KBM-7 (cell line): Measurements from ENCODE around the gene KCNK10.

Experiments
- DNase-seq: peaks from one replicate; pipeline ENCODE4 v3.0.0-alpha.2; 2015
- in situ Hi-C: fragments of 300-500 bp; cut with MboI; formaldehyde crosslinking; loops from 2 replicates; pipeline ENCODE4 v1.14.3; 2020; ENCODE audit warnings: low sequenced_read_pairs, low pct_unique_long_range_greater_than_20kb, mixed read lengths

The KCNK10 gene

DNA sequence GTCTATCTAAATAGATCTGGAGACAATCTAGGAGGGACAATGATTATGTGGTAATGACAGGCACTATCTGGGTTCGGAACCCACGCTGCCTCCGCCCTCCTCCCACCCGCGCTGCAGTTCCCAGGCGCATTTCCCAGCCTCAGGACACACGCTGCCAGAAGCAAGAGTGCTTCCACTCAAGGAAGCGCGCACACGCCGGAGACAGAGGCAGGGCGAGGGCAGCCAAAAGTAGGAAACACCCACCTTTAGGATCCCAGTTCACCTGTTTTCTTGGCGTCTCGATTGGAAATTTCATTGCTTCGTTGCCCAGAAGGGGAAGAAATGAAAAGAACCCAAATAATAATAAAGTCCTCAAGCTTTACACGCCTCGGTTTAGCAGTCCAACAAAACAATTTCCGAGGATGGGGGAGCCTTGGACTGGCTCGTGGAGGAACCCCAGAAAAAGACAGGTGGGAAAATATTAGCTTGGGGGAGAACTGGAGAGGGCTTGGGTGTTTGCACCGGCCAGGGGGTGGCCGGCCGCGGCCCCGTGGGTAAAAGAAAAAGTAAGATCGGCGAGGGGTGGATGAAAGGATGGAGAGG is 474 bp downstream of the KCNK10 start:
- DNase-seq, result peak; percentile 2
- in situ Hi-C loops, result no loop called here

DNA sequence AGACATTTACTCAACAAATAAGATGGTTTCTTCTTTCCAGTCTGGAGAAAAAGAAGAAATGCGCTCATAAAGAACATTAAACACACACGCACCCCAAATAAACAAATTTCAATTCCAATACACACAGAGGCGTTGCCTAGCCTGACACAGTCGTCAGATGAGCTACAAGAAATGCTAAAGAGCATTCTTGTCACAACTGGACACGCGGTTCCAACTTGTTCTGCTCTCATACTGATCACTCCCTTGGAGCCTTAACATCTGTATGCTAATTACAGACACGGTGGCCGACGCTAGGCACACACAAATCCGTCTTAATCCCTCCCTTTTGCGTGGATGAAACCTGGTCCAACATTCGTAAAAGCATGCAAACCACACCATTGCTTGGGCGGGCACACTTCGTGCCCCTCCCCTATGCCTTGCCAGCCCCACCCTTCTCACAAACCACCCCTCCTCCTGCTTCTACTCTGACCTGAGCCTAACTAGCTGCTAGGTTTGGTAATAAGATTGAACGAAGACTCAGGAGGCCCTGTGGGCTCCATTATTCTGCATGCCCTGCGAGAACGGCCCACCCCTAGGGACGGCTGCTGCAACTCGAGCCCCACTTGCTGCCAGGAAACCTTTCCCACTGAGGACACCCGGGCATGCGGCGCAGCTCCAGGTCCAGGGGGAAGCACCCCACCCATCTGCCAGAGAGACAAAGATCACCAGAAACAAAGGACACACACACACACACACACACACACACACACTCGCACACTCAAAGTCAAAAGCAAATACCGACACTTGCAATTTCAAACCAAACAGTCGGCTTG is 1.2 kb downstream of the KCNK10 start:
- peak; percentile 1 for DNase-seq
- in situ Hi-C loops, result no loop called here

GRCh38 chr14:88318406-88318805 is 4.7 kb downstream of the KCNK10 start:
- DNase-seq, result no peak
- in situ Hi-C loops, result no loop called here

DNA sequence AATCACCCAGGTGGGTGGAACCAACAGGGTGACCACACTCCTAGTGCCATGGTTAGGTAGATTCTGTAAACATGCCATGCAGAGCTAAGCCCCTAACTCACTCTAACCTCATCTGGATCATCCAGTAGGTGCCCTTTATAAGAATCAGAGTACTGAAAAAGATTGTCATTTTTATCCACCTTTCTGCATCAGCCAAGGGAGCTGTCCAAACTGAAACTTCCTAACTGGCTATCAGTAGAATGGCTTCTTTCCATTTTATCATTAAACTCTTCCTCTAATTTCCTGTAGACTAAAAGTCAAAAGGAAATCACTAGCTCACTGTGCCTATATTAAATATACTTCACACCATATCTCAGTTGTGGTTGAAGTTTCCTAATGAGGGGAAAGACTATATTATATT is 6.5 kb downstream of the KCNK10 start:
- in situ Hi-C loops, result no loop called here
- DNase-seq, result no peak

GRCh38 chr14:88312257-88312656 is 10.8 kb downstream of the KCNK10 start:
- DNase-seq, result no peak
- in situ Hi-C loops, result no loop called here

GRCh38 chr14:88311780-88312179 is 11.3 kb downstream of the KCNK10 start:
- DNase-seq, result no peak
- in situ Hi-C loops, result no loop called here

DNA sequence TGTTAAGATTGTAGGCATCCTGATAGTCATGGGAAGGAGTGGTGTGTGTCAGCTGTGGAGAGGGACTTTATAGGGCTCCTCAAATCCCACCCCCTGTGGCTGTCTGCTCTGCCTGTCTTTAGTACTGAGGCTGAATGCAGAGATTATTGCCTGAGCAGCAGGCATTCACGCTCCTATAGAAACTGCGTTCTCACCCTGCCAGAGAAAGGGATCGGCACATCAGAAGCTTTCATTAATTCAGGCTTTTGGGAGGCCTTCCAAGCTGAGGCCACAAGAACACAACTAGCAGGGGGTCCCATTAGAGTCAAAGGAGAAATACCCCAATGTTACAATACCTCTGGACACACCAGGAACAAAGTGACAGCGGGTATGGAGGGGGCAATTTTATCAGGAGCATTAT is 12.6 kb downstream of the KCNK10 start:
- no peak for DNase-seq
- in situ Hi-C loops, result no loop called here

DNA sequence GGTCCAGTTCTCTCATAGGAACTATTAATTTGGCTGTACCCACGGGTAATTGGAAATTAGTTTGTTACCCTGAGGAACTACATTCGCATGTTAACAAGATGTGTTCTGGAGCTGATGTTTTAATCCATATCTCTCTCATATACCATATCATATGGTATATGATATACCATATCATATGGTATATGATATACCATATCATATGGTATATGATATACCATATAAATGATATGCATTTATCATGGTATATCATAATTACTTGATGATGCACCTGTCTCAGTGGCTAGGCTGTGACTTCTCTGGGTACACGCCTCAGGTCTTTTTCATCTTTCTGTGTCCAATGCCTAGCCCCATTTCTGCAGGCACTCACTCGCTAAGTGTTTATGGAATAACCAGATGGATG is 13.0 kb downstream of the KCNK10 start:
- in situ Hi-C loops, result no loop called here

GRCh38 chr14:88305528-88306322 is 17.3 kb downstream of the KCNK10 start:
- in situ Hi-C loops, result no loop called here

More for the DNA sequence above, 13.0 kb downstream of the KCNK10 start:
- DNase-seq, result no peak

DNA sequence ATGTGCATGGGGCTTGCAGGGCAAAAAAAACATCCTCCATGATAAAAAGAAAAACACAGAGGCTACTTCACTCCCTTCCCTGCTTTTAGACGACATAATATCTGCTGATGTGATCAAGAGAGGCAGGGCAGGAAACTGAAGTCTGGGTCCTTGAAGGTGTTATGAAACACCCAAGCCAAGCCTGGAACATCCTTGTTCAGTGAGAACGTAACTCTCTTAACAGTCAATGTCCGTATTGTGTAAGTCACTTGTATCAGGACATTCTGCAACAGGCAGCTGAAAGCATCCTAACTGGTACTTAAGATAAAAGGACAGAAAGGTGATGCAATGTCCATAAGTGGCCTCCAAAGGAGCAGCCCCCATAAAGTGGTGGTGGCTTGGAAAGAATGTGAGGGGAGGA is 20.0 kb downstream of the KCNK10 start:
- DNase-seq, result no peak

More at GRCh38 chr14:88305528-88306322, 17.3 kb downstream of the KCNK10 start:
- no peak for DNase-seq

DNA sequence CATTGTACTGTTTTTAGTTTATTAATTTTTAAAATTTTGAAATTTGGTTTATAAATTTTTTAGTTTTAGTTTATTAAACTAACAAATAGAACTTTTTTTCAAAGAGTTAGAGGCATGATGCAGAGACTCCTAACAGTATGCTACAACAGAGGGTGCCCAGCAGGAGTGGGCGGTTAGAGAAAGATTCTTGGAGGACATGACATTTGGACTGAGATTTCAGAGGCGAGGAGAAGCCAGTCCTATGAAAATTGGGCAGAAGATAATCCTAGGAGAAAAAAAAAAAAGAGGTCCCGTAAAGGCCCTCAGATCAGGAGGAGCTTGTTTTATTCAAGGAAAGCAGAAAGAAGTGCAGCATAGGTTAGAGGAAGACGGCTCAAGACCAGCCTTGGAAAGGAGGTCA is 21.7 kb downstream of the KCNK10 start:
- in situ Hi-C loops, result no loop called here
- DNase-seq, result no peak

More for the DNA sequence above, 20.0 kb downstream of the KCNK10 start:
- in situ Hi-C loops, result no loop called here

DNA sequence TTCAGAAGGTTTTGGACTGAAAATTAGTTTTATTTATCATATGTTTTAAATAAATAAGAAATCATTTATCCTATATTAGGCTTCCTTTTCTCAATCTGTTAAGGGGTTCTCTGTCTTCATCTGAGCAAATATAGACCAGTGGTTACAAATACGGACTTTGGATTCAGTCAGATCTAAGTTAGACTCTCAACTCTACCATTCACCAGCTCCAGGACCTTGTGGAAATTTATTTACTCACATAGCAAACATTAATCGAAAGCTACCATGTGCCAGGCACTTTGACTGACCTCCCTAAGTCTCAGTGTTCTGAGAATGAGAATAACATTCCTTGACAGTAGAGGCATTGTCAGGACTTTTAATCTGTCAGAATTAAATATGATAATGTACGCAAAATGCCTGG is 22.3 kb downstream of the KCNK10 start:
- DNase-seq, result no peak
- in situ Hi-C loops, result no loop called here

- in situ Hi-C loops, result no loop called here
- no peak for DNase-seq
Observed at GRCh38 chr14:88299865-88300530, 23.1 kb downstream of the KCNK10 start.

DNA sequence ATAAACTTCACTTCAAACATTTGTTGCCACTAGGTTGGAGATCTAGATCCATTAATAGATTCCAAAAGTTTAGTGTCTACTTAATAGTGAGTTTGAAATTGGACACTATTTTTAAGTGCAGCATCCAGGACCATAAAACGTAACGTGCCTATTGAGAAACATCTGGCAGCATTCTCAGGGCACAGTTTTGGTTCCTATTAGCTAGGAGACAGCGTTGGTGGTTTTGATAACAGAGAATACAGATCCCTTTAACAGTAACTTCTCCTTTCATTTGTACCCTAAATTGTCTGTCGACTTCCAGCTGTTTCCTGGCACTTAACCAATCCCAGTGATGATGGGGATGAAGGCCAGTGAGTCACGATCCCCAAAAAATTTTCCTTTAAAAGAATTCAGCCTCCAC is 25.8 kb downstream of the KCNK10 start:
- in situ Hi-C loops, result no loop called here
- no peak for DNase-seq

DNA sequence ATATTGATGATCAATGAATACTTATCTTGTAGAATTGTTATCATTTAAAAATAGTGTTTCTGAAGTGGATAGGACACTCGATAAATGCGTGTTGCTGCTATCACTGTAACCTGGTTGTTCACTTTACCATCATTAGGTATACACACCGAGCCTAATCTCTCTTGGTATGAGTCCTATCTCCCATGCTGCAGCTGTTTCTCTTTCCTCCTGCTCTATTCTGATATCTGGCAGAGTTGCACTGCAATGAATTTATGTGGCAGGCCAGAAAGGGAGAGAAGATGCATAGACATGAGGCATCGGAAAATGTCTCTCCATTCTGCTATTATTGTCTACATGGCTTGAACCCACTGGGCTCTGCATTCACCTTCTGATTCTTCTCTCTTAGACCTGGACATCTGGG is 26.7 kb downstream of the KCNK10 start:
- no peak for DNase-seq
- in situ Hi-C loops, result no loop called here

GRCh38 chr14:88289996-88290395 is 33.1 kb downstream of the KCNK10 start:
- DNase-seq, result no peak
- in situ Hi-C loops, result no loop called here

DNA sequence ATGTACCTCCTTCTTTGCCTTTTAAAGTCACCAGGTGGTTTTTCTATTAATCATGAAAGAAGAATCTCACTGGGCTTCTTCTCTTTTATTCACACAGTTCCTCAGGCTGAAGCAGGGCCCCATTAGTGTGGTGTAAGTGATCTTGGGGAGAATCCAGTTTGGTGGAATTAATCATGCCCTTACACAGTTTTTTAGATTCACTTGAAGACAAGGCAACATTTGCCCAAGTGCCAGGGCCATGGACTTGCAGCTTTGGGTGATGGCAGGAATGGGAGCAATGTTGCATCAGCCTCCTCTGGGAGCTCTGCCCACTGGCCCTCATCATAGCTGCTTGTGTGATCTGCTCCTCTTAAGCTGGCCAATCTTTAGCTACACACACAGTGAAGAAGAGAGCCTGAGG is 33.8 kb downstream of the KCNK10 start:
- in situ Hi-C loops, result no loop called here
- no peak for DNase-seq

- DNase-seq, result no peak
- in situ Hi-C loops, result no loop called here
Observed at GRCh38 chr14:88286309-88286708, 36.8 kb downstream of the KCNK10 start.

- in situ Hi-C loops, result no loop called here
- DNase-seq, result no peak
Observed at GRCh38 chr14:88281447-88281846, 41.6 kb downstream of the KCNK10 start.
